Kidney epithelial cell (primary cell): ENCODE data around the gene FANCE. TPM values are rescaled to one million over a fixed set of nuclear protein-coding genes. Genes with fewer than 3 reads are reported as not detected.

Experiments used
- DNase-seq: peaks from one replicate; pipeline ENCODE4 v3.0.0-alpha.2; 2010; ENCODE audit warnings: low read depth
- H3K27me3 ChIP-seq: 2 replicates; pipeline ENCODE4 v1.6.0; 2011; ENCODE audit warnings: low read length; ENCODE audit not compliant: control insufficient read depth, insufficient read depth
- H3K36me3 ChIP-seq: 2 replicates; pipeline ENCODE4 v1.5.1; 2011; ENCODE audit warnings: low read length; ENCODE audit not compliant: control insufficient read depth, insufficient read depth
- H3K4me3 ChIP-seq: 2 replicates; pipeline ENCODE4 v1.5.1; 2011; ENCODE audit warnings: low read depth, mild to moderate bottlenecking, control low read depth, low read length
- total RNA-seq: library from RNA; depleted of rRNA; stranded (reverse); fragments of >200 nt; gene quantifications from 2 replicates; pipeline ENCODE4 v1.2.3, GENCODE V29; 2015
- TF ChIP-seq, protein P1 (sequence below): IDR thresholded peaks from 2 replicates; pipeline ENCODE4 v1.5.1; 2011; ENCODE audit warnings: mild to moderate bottlenecking, moderate library complexity, low read length, control low read depth, inconsistent platforms; ENCODE audit not compliant: insufficient read depth, poor library complexity, severe bottlenecking

Gene FANCE
- total RNA-seq, 1 donor from 2014 or later, result 5.8 TPM

DNA sequence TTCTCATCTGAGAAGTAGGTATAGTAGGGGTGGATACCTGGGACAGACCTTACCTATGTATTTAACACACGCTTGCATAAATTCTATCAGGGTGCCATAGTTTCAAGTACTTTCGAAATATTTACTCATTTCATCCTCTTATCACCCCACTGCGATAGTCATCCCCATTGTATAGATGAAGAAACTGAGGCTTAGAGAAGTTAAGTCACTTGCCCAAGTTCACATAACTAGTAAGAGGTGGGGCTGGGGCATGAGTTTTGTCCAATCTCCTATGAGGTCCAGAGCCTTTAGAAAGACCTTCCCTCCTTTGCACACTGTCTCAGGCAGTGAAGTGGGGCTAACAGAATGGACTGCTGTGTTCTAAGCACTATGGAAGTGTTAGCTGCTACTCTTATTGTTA, 54.4 kb downstream of the FANCE start:
- H3K36me3 ChIP-seq, result no peaks in the 10 kb centered on the region
- TF ChIP-seq, protein P1, sequence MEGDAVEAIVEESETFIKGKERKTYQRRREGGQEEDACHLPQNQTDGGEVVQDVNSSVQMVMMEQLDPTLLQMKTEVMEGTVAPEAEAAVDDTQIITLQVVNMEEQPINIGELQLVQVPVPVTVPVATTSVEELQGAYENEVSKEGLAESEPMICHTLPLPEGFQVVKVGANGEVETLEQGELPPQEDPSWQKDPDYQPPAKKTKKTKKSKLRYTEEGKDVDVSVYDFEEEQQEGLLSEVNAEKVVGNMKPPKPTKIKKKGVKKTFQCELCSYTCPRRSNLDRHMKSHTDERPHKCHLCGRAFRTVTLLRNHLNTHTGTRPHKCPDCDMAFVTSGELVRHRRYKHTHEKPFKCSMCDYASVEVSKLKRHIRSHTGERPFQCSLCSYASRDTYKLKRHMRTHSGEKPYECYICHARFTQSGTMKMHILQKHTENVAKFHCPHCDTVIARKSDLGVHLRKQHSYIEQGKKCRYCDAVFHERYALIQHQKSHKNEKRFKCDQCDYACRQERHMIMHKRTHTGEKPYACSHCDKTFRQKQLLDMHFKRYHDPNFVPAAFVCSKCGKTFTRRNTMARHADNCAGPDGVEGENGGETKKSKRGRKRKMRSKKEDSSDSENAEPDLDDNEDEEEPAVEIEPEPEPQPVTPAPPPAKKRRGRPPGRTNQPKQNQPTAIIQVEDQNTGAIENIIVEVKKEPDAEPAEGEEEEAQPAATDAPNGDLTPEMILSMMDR, result no peak
- H3K27me3 ChIP-seq, result peaks cover 41% of the 10 kb centered on the region
- no peak for DNase-seq
- no peak overlapping the region for H3K4me3 ChIP-seq

DNA sequence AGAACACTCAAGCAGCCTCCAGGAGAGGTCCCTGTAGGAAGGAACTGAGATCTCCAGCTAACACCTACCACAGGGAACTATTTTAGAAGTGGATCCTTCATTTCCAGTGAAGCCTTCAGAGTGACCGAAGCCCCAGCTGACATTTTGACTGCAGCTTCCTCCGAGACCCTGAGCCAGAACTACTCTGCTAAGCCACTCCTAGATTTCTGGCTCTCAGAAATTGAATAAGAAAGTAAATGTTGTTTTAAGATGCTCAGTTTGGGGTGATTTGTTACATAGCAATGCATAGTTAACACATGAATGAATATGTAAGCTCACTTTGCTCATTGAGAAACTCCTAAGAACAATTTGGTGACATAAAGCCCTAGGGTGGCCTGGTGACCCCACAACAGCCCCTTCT, 55.1 kb downstream of the FANCE start:
- H3K4me3 ChIP-seq, result no peak overlapping the region
- no peaks in the 10 kb centered on the region for H3K36me3 ChIP-seq
- DNase-seq, result no peak
- TF ChIP-seq, protein P1, result no peak
- peaks cover 47% of the 10 kb centered on the region for H3K27me3 ChIP-seq

GRCh38 chr6:35508027-35508426, 55.9 kb downstream of the FANCE start:
- DNase-seq, result no peak
- H3K4me3 ChIP-seq, result no peak overlapping the region
- H3K36me3 ChIP-seq, result no peaks in the 10 kb centered on the region
- H3K27me3 ChIP-seq, result peaks cover 50% of the 10 kb centered on the region
- TF ChIP-seq, protein P1, result no peak

DNA sequence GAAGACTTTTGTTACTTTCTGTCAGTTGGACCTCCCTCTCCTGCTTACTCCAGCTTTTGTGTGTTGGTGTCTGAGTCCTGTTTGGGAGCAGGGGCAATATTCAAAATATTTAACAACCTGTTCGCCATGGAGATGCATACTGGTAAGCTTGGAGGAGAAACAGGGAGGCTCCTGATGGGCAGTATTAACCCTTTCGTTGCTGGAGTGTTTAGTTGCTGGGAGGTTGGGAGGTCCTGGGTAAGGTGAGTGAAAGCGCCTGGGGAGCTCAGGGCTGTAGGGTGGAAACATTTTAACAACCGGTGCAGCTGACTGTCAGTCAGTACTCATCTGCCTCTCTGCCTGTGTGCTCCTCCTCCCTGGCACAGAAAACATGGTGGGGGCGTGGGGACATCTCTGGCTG, 56.4 kb downstream of the FANCE start:
- Histone ChIP-seq H3K36me3 (no peaks in the 10 kb centered on the region), H3K4me3 (no peak overlapping the region), H3K27me3 (peaks cover 48% of the 10 kb centered on the region)
- TF ChIP-seq, protein P1, result no peak
- no peak for DNase-seq

- TF ChIP-seq, protein P1, result no peak
- no peak for DNase-seq
- no peak overlapping the region for H3K4me3 ChIP-seq
- H3K27me3 ChIP-seq, result peaks cover 35% of the 10 kb centered on the region
- no peaks in the 10 kb centered on the region for H3K36me3 ChIP-seq
Measured at GRCh38 chr6:35510916-35511561, 58.9 kb downstream of the FANCE start.

DNA sequence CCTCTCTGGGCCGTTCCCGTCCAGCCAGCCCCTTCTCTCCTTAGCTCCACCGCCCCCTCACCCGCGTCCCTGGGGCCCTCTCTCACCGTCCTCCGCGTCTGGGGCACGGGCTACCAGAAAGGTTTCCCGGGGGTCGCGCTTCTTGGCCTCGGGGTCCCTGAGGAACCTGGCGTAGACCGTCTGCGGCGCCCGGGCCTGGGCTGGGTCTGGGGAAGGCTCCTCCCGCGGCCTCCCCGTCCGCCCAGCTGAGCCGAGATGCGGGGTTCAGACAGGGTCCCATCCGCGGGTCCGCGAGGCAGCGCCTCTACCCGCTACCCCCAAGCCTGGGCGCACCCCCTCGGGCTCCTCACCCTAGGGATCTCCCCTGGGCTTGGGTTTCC, 59.4 kb downstream of the FANCE start:
- H3K36me3 ChIP-seq, result no peaks in the 10 kb centered on the region
- TF ChIP-seq, protein P1, result no peak
- peaks cover 33% of the 10 kb centered on the region for H3K27me3 ChIP-seq

More for the DNA sequence above, 59.4 kb downstream of the FANCE start:
- no peak overlapping the region for H3K4me3 ChIP-seq
- no peak for DNase-seq
